ENCODE measurements around the gene PRELID3B.

The PRELID3B gene

DNA sequence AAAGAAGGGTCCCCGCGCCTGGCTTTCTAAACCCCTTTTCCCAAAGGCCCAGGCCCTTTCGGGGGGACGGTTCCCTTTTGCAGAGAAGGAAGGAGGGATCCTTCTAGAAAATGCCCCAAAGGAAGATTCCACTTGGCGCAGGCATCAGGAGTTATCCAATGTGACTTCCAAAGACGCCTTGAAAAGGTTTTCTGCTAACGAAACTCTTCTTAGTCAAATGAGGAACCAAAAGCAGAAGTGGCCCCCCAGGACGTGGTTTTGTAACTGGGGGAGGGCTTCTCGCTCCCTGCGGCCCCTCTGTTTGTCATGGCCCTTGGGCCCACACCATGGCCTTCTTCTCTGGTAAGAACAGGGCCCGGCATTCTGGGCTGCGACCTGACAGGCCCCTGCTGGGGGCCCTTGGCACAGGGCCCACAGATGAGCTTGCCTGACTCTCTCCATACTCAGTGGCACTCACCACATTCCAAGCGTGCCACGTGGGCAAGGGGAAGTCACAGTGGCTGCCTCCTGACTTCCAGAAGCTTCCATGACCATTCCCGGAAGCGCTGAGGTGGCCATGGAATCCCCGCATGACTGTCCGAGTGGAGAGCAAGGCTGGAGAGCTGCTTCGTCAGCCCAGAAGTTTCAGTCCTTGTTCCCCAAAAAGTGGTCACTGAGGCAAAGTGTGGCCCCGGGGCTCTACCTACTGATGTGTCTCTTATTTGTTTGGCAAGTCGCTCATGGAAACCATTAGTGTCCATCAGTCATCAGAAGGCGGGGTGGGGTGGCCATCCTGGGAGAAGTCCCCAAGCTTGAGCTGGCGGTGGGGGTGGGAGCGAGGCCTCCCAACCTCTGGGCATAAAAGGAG is 34.7 kb downstream of the PRELID3B start:
- DNase-seq: no peak

DNA sequence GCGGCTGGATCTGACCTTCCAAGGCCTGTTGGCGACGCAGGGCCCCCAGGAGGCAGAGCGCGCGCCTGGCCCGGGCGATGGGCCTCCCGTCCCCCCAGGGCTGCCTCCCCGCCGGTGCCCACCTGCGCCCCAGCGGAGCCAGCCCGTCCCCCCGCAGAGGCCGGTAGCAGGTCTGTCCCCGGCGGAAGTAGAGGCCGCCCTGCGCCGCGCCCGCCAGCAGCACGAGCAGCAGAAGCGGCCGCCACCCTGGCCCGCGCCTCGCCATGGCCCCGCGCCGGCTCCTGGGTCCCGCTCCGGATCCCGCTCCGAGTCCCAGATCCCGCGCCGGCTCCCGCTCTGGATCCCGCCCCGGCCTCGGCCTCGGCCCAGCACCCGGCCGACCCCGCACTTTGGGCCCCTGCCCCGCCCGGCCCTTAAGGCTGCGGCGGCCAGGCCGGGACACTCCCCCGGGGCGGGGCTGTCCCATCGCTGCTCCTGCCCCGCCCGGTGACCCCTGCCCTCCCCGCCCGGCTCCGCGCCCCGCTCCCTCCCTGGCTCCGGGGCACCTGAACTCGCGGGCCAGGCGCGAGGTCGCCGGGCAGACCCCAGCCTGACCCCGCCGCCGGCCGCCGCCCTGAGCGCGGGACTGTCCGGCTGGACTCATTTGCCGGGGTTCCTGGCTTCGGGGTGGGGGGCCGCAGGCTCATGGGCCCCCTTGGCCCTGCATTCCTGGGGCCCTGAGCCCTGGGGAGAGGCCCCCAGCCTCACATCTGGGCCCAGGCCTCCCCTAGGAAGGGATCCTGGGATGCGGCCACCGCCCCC is 35.5 kb downstream of the PRELID3B start, which contains the start of gene CTSZ:
Gene CTSZ (minus strand): TSS at position 391 of the 801 bp plus-strand sequence. CDS start 126 bp downstream, at position 265.
- no peak for DNase-seq

DNA sequence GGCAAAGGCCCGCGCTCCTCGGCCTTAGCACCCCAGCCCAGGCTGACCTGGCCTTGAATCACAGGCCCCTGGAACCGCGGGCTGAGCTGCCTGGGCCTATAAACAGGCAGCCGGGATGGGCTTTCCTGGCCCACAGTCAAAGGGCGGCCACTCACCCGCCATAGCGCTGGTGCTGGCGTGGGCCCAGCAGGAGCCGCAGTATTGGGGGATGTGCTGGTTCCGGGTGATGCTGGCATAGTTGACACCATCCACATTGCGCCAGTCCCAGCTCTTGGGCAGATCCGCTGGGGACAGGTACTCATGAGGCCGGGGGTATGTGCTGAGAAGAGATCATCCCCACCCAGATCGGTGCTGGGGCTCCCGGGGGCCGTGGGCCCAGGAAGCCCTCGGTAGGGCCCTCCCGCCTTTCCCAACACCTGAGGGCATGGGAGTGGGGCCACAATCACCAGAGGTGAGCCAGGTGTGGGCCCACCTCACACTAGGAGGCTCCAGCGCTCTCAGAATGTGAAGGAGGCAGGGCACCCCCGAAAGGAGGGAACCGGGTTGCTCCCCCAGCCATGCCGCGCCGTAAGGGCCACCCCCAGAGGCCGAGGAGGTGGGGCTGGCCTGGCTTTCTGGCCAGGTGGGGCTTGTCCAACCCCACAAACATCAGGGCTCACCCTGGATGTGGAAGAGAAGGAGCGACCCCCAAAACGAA is 36.3 kb downstream of the PRELID3B start:
- DNase-seq: no peak

DNA sequence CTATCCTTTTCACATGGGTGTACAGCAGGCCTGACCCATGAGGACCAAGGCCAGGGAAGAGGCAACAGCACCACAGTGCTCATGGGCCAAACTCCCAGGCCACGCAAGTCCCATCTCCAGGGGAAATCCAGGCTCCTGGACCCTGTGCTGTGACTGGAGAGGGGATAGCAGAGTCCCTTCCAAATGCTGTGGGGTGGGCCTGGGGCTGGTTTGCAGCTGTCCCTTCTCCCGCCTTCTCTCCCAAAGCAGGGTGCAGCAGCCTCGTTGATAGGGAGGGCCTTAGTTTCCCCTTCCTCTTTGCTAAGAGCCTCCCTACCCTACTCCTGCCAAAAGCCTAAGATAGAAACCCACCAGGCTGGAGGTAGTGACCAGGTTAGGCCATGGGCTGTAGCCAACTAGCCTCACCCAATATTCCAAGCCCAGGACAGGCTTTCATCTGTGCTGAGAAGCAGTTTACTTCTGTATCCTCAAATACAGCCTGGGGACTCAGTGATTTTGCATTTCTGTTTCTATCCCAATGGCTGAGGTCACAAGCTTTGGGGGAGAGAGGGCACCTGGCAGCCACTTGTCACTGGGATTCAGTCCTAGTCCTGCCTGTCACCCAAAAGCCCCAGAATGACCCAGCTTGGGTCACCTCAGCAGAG is 36.9 kb downstream of the PRELID3B start:
- no peak for DNase-seq

DNA sequence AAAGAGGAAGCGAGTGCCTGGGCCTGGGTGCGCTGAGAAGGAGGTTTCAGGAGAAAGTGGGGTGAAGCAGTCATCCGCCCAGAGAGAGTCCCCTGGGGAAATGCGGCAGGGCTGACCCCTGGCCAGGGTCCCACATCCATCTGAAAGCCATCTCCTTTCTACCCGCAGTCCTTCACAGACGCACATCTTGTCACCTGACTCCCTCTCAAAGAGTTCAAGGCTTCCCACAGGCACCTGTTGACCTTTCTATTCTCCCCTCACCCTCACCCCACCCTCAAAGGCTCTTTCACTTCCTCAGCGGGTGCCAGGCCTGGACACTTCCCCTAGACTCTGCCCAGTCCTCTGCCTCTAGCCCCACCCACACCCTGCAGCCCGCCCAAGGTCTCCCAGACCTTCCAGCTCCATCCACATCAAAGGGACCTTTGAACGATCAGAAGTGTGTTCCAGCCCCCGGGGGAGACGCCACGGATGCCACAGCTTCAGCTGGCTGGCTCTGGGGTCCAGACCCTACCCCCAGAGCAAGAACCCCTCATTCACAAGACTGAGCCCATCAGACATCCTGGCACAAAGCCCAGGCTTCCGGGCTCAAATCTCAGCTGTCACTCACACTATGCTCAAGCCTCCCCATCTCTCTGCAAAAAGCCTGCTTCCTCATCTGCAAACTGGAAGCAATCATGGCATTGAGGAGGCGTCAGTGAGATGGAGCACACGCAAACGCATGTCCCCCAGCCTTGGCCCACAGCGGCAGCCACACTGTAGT is 37.6 kb downstream of the PRELID3B start:
- DNase-seq: no peak

DNA sequence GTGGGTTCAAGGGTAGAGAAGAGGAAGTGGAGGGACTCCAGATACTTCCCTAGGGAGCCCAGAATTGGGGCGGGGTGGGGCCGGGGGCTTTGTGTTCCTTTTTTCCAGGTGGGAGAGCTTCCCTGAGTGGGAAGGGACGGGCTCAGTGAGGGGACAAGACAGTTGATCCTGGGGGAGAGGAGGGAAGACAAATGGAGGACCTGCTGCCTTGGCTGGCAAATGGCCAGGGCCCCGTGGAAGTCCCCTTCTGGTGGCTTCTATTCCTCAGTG is 38.2 kb downstream of the PRELID3B start:
- no peak for DNase-seq

DNA sequence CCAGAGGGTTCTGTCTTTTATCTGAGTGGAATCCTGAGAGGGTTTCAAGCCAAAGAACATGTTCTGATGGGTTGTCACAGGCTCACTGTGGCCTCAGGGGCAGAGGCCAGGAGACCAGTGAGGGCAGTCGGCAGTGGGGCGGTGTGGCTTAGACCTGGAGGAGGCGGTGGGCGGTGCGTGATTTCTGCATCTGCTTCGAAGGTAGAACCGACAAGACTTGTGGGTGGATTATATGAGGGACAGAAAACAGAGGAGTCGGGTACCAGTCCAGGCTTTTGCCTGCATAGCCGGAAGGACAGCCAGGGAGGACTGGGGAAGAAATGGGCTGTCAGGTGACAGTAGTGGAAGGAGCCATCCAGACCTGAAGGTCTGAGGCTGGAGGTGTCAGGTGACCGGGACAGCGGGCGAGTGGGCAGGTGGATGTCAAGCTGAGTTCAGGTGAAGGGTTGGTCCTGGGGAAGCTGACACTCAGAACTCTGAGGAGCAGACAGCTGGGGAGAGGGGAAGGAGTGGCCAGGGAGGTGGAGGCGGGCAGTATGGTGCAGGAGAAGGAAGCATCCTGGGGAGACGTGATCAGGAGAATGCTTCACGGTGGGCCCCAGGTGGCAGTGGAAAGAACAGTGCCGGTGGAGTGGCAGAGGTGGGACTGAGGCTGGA is 38.6 kb downstream of the PRELID3B start:
- DNase-seq: no peak

DNA sequence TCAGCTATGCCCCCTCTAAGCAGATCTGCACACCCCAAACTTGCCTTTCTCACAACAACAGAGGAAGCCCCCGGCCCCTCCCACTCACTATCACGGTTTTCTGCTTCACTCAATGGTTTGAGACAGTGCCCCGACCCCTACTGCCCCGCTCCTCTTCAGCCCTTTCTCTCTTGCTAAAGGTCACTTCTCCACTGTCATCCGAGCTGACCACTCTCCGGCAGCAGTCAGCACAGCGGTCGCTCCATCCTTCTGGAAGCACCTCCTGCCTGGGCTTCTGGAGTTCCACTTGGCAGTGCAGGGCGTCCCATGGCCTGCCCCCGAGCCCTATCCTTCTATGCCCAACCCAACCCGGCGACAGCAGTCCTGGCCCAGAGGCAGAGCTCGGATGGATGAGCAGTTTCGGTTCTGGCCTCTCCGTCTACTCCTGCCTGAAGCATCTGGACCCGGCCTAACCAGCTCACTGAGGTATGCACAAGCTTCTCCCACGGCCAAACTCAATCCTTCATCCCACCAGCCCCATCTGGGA is 39.6 kb downstream of the PRELID3B start:
- no peak for DNase-seq

DNA sequence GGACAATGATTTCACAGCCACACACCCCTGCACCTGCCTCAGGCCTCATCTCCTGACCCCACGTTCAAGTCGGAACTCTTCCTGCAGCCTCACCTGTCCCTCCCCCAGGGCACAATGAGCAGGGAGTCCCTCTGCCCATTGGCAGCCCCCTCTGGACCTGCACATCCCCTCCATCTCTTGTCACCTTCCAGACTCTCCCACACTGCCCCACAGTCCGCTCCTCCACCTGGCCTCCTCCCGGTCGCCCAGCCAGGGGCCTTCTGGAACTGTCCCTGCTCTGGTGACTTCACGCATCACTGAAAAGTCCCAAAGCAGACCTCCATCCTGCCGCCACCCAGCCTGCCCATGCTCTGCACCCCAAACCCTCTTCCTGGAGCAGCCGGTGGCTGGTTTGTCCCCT is 40.2 kb downstream of the PRELID3B start:
- DNase-seq: no peak

DNA sequence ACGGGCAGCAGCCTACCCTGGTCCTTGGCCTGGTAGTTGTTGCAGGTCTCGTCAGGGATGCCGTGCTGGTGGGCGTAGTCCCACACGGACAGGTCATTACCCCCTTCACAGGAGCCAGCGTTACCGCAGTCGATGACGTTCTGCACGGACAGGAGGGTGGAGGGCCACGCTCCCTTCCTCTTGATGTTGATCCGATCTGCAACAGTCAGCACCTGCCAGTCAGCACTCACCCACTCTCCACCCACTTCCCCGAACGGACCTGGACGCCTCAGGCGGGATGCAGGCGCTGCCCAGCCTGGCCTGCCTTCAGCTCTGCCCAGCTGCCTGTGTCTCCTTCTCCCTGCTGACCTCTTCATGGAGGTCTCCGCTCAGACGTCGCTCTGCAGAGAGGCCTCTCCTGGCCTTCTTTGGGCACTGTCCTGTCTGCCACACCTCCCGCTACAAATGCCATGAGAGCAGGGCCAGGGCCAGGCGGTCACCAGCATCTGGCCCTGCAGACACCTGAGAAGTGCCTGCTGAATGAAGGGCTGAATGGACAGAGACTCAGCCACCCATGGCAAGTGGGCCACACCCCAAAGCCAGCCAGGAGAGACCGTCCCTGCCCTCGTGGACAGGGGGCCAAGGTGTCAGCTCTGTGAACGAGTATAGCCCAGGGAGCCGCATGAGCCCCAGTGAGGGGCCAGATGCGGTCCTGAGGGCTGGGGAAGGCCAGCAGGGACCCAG is 41.0 kb downstream of the PRELID3B start:
- no peak for DNase-seq

DNA sequence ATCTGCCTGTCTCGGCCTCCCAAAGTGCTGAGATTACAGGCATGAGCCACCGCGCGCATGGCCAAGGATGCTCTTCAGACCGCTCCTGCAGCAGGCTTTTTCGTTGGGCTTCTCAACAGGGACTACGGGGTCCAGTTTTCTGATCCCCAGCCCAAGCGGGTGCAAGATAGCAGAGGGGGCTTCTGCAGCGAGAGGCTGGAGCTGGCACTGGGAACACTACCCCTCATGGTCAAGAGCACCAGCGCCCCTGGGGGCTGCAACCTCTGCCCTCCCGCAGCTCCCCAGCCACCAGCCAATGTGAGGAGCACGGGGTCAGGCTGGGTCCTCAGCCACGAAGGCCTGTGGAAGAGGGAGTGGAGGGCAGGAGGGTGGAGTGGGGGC is 41.5 kb downstream of the PRELID3B start:
- DNase-seq: no peak

DNA sequence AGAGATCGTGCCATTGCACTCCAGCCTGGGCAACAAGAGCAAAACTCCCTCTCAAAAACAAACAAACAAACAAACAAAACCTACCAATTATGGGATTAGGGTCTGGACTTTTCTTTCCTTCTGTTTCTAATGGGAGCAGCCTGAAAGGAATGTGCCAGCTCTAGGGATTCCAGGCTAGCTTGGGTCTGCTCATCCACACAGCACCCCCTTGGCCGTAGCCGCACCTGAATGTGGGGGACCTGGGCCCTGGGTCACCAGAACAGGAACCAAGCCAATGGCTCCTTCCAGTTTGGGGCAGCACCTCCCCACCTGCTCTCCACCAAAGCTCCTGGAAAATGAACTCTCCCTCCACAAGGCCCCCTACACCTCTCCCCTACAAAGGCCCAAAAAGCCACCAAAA is 42.3 kb downstream of the PRELID3B start:
- DNase-seq: no peak

DNA sequence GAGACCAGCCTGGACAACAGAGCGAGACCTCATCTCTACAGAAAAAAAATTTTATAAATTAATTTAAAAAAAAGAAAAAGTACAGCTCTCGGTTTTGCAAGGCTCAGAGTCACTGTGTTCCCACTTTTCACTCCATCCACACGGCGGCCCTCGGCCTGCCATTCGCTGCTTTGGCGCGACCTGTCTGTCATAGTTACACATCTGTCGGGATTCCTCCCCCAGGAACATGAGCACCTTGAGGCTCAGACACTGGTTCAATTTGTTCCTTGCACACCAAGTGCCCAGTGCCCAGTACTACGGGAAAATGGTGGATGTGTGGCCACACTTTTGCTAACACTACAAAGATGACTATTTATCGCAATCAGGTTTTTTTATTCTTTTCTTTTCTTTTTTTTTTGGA is 43.9 kb downstream of the PRELID3B start:
- no peak for DNase-seq

DNA sequence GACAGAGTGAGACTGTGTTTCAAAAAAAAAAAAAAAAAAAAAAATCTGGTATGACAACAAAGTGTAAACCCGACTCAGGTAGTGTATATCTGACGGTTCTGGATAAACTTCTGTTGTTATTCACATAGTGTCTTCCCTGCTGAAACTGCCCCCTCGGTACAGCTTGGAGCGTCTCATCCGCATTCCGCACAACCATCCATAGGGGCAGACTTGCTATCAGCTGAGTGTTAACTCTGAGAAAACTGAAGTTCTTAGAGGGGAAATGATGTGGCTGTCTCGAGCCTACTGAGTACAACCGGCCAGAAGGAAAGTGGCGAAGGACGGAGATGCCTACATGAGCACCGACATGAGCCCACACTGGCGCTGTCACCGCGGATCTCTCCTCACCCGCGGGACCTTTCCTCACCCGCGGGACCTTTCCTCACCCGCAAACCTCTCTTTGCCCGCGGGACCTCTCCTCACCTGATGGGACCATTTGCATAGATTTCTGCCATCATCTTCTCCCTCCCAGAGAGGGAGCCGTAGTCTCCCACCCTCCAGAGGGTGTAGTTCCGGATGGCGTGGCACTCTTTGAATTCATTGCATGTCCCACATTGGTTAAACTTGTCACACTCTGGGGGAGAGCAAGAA is 45.3 kb downstream of the PRELID3B start:
- no peak for DNase-seq

DNA sequence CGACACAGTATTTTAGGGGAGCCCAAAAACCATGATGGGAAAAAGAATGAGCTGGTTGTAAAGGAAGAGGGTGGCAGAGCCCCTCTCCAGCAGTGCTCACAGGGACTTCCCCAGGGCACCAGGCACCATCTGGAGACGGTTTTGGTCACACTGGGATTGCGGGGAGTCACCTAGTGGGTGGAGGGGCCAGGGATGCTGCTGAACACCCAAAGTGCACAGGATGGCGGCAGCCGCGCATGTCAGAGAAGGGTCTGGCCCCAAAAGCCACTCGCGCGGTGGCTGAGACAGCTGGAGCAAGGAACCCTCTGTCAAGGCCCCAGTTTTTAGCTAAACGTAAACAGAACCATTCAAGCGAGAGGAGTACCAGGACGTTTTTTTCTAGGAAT is 46.4 kb downstream of the PRELID3B start:
- DNase-seq: no peak

DNA sequence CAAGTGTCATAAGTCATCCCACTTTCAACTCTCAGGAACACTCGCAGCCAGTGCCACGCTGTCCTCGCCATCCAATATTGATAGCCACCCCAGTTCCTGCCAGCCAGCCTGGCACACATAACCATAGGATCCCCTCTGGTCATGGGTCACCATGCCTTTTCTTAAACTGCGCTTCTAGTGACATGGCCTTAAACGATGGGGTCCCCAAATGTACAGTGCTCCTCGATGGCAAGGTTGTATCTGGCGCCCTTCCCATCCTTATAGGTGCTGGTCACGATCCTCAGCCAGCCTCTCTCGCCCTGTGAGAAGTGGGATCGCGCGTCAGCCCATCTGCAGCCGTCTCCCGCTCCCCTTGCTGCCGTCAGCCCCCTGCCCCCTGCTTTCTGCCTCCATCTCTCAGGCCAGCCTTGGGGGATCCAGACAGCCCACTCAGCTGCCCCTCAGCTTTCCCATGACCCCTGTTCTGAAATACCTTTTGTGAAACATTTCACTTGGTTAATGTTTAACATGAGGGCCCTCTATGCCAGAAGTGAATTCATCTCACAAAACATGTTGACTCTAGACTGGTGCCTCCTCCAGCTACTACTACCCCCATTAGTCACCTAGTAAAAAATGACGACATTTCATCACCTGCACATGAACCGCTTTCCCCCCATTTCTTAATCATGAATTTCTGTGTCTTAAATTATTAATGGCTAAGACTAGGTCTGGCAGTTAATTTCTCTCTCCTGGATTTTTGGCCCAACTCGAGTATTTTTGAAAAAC is 46.9 kb downstream of the PRELID3B start:
- no peak for DNase-seq

DNA sequence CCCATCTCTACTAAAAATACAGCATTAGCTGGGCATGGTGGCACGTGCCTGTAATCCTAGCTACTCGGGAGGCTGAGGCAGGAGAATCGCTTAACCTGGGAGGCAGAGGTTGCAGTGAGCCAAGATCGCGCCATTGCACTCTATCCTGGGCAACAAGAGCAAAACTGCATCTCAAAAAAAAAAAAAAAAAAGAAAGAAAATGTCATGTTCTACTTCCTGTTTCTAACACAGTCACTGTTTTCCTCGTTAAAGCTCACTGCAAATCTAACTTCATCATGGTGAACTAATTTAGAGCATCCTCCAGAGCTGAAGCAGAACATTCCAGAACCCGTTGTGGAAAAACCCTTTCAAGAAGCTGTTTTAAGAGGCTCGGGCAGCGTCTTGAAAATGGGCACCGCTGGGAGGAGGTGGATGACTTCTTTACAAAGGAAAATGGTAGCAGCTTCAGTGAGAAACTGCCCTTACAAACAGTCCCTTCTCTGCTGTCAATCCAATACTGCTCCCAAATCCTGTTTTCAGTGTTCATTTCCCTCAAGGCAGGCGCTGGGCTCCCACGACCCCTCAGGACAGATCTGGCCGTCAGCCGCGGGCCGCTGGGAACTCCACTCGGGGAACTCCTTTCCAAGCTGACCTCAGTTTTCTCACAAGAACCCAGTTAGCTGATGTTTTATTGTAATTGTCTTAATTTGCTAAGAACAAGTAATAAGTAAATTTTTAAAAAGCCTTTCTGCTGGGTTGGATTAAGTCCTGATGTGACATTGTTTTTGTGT is 48.0 kb downstream of the PRELID3B start:
- DNase-seq: no peak

DNA sequence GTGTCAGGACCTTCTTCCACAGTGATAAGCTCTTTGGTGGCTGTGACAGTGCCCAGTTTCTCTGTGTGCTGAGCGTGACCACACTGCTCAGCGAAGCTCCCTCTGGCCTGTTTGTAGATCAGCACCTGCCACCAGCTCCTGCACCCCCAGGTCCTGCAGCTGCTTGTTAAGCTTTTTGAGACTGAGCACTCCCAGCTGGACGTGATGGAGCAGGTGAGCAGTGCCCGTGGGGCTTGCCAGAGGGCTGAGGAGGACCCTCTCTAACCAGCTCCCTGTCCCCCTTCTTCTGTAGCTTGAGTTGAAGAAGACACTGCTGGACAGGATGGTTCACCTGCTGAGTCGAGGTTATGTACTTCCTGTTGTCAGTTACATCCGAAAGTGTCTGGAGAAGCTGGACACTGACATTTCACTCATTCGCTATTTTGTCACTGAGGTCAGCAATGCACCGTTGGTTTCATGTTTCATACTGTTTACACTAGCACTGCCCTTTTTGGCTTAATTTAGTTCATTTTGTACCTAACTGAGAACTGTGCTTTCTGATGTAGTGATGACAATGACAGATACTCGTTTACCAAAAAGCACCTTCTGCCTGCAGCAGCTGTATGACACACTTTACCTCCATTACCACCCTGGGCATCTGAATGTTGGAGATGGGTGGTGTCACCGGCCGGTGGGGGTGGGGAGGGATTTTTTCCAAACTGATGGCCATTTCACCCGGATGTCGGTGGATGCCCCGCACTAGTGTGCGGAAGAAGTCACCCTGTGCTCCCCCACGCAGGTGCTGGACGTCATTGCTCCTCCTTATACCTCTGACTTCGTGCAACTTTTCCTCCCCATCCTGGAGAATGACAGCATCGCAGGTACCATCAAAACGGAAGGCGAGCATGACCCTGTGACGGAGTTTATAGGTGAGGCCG is 49.0 kb downstream of the PRELID3B start:
- DNase-seq: no peak

All from cortex of kidney (tissue), 1 donor.